ENCODE data around the gene ACSS1.

ACSS1 gene

DNA sequence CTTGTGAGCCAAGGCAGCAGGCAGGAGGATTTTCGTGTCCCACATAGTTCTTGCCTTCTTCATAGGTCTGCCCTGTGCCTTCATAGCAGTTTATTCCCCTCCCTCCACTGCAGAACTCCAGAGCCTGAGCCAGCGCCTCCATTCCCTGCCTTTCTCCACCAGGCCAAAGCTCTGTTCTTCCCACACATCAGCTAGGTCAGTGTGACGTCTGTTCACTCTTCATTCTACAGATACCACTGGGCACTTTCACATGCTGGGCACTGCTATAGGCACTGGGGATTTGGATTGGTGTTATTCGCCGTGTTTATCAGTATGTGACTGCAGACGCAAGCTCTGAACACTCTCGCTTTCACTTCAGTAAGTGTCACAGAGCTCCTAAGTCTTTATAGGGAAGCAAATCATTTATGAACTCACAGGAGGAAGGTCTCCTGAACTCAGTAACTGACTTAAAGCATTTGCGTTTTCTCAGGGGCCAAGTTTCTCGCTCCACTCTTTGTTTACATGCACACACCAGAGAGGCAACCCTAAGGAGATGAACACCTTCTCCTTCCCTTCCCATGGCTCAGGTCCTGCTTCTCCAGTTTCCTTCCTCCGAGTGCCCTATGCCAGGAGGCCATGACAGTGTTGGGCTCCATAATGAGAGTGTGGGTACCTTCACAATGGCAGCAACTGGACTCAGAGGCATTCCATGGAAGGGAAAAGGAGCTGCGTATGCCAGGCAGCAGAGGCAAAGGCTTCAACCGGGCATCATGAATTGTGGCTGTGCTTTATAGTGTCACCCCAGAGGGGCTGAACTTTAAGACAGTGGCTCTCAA is 59.1 kb downstream of the ACSS1 start:
- DNase-seq (ENCODE audit: low spot score) = peak; percentile 66
- TF ChIP-seq, protein P1, sequence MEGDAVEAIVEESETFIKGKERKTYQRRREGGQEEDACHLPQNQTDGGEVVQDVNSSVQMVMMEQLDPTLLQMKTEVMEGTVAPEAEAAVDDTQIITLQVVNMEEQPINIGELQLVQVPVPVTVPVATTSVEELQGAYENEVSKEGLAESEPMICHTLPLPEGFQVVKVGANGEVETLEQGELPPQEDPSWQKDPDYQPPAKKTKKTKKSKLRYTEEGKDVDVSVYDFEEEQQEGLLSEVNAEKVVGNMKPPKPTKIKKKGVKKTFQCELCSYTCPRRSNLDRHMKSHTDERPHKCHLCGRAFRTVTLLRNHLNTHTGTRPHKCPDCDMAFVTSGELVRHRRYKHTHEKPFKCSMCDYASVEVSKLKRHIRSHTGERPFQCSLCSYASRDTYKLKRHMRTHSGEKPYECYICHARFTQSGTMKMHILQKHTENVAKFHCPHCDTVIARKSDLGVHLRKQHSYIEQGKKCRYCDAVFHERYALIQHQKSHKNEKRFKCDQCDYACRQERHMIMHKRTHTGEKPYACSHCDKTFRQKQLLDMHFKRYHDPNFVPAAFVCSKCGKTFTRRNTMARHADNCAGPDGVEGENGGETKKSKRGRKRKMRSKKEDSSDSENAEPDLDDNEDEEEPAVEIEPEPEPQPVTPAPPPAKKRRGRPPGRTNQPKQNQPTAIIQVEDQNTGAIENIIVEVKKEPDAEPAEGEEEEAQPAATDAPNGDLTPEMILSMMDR (IDR thresholded peaks at IDR 0.05) = no peak
- no peak overlapping the region for H3K4me3 ChIP-seq
- H3K27ac ChIP-seq = peak overlapping the region in 1 of 2 donors; percentile 6

DNA sequence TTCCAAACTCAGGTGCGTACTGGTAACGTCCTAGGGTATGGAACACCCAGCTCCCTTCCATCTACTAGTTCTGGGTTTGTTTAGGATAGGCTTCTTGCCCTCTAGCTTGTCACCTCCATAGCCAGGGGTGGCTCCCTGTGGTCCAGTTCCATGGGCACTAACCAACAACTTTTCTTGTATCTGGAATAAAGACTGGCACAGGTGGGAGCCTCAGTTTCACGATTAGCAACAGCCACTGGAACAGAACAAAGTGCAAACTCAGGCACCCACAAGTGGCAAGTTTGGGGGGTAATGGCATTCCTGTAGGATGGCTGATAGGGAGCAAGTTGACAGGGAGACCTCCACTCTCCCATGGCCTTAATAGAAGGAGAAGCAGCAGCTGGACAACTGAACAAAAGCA is 59.8 kb downstream of the ACSS1 start:
- Histone ChIP-seq H3K4me3 (no peak overlapping the region), H3K27ac (peak overlapping the region in 1 of 2 donors; percentile 6)
- peak; percentile 45 for DNase-seq (ENCODE audit: low spot score)
- TF ChIP-seq, protein P1 (IDR thresholded peaks at IDR 0.05) = no peak

DNA sequence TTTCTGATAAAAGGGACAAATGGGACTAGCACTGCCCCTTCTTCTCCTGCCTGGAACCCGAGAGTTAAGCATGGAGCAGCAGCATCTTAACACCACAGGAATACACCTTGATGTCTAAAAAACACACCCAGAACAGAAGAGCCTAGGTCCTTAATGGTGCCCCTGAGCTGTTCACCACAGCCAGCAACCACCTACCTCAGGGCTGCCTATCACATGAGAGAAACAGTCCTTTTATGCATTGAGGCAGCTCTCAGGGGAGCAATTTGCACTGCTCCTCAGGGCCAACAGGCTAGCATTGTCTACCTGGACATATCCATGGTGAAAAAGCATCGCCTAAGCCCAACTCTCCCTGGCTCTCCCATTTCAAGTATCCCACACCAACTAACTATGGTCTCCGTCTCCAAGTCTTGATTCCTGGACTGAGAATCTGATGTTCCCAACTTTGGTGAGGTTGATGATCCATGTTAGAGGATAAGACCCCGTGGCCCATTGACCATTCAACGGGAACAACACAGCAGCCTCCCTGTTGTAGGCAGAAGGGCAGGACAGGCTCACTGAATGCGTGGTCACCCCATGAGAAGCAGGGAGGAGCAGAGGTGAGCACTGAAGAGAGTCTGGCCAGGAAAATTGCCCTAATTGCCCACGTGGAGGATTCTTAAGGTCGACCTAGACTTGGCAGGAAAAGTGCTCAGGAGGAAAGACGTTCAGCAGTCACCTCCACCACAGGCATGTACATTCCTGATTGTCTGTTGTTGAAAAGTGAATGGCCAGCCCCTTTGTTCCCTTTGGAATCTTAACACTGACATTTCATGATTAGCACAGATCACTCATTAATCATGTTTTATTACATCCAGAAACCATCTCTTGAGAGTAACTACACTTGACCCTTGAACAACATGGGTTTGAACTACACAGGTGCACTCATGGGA is 61.2 kb downstream of the ACSS1 start:
- TF ChIP-seq, protein P1 (IDR thresholded peaks at IDR 0.05) = no peak
- H3K27ac ChIP-seq = no peak overlapping the region
- peak; percentile 49 for DNase-seq (ENCODE audit: low spot score)
- no peak overlapping the region for H3K4me3 ChIP-seq

DNA sequence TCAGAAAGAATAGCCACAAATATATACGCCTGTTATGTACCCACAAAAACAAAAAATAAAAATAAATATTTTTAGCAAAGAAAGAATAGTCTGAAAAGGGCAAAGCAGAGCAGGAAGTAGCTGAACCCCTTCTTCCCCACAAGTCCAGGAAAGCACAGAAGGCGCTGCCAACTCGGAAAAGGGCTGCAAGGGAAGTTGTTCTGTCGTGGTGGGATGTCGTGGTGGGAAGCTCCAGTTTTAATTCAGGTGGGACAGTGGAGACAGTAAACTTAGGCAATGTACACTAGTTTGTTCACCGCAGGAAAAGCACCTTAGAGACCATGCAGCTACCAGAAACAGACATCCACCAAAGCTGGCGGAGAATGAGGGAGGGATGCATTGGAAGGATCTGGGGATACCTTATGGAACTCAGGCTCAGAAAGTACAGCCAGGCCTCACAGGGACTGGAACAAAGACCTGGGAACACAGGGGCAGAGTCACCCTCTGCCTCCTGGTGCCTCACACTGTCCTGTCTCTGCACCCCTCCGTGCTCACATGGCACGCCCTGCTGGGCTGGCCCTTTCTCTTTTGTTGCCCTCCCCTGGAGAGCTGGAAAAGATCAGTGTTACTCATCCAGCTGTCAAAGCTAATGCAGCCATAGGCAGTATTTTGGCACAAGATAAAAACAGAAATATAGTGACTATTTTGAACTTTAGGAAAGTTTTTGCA is 62.0 kb downstream of the ACSS1 start:
- H3K27ac ChIP-seq = no peak overlapping the region
- no peak overlapping the region for H3K4me3 ChIP-seq
- peak; percentile 45 for DNase-seq (ENCODE audit: low spot score)
- TF ChIP-seq, protein P1 (IDR thresholded peaks at IDR 0.05) = no peak

DNA sequence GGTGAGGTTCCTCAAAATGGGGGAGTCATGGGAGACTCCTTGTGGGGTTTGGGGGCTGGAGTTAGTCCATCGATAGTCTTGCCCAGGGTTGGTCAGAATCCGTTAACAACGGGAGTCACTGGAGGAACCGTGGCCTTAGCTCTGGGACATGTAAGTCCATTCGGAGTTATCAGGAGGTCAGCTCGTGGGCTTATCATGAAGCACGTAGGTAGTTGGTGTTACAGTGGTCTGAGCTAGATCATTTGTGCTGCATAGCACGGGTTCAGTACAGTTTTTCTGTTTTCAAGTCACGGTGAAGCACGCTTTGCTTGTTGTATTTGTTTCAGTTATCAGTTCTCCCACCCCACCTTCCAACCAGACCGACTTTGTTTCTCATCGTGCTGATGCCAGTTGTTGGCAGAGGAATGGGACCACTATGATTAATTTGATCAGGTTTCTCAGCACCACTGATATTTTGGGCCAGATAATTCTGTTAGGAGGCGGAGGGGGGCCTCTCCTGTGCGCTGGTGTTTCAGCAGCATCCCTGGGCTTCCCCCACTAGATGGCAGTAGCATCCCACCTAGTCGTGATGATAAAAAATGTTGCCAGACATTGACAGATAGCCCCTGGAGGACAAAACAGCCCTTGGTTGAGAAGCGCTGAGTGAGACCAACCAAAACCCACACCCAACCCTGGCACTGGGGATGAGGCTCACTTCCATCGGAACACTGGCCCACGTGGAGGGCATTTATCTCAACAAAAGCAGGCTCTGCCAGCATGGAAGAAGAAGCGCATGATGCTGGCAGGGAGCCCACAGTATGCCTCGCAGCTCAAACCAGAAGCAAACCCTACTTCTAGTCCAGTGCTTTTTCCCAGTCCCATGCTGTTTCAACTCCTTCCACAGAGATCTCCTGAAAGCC is 63.2 kb downstream of the ACSS1 start:
- DNase-seq (ENCODE audit: low spot score) = peak; percentile 85
- Histone ChIP-seq H3K27ac (peak overlapping the region in 1 of 2 donors; percentile 4), H3K4me3 (peak overlapping the region; percentile 60)
- TF ChIP-seq, protein P1 (IDR thresholded peaks at IDR 0.05) = peak; percentile 92

DNA sequence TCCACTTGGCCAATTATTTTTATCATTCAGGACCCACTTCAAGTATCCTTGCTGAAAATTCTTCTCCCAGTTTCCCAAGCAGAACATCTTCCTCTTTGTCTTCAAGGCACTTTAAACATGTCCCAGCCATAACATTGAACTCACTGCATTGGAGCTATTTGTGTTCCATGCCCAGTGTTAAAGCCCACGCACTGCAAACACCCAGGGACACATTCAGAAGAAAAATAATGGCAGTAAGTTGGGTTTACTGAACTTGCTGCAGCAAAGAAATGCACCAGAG is 63.8 kb downstream of the ACSS1 start:
- DNase-seq (ENCODE audit: low spot score) = peak; percentile 64
- no peak overlapping the region for H3K27ac ChIP-seq
- TF ChIP-seq, protein P1 (IDR thresholded peaks at IDR 0.05) = no peak
- no peak overlapping the region for H3K4me3 ChIP-seq
